Measurements from ENCODE around the gene TENM3. TPM values are rescaled to one million over a fixed set of nuclear protein-coding genes. Genes with fewer than 3 reads are reported as not detected.

Gene TENM3
- total and polyA plus RNA-seq, 2 donors (not counting 3 experiments of a cell fraction or from before 2014, with no cell fraction given): 3.2 to 6.2 TPM

DNA sequence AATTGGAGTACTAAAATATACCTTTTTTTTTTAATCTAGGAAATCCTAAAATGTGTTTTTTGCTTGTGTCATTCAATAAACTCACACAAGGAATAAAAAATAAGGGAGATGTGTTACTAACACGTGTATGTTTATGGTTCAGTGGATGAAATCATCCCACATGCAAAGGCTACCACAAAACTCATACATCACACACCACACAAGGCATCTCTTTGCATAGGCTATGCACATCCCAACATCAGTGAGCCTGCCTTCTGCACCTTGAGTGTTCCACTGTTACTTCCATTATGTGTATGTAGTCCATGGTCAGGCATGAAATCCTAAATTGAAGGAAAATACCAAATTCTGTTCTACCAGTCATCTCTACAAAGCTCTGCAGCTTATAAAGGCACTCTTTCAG lies 460.9 kb downstream of the TENM3 start:
- H3K9me3 ChIP-seq (replicated peaks; ENCODE audit: control insufficient read depth, insufficient read depth, low read length): no peaks in the 10 kb centered on the region
- H4K20me1 ChIP-seq (replicated peaks; ENCODE audit: control insufficient read depth, extremely low read depth, insufficient read depth, low read length): no peaks in the 10 kb centered on the region
- no peak overlapping the region for H3K9ac ChIP-seq (replicated peaks; ENCODE audit: extremely low read depth, insufficient read depth, low read length)
- H2AFZ ChIP-seq (ENCODE audit: low read depth, low read length): no peak overlapping the region
- dilution Hi-C loops (cut with MboI; ENCODE audit: extremely low pct_ligation_motif_present, low sequenced_read_pairs) (no loop called here), intact Hi-C loops (cut with micrococcal nuclease) (no loop called here)
- H3K9me1 ChIP-seq (replicated peaks; ENCODE audit: control insufficient read depth, extremely low read depth, insufficient read depth, low read length): no peaks in the 10 kb centered on the region
- no peak for FAIRE-seq
- no peaks in the 10 kb centered on the region for H3K27me3 ChIP-seq (ENCODE audit: control insufficient read depth in 2 of 2, insufficient read depth in 2 of 2, low read length in 2 of 2)
- H3K4me3 ChIP-seq (replicated peaks in 1 of 3; ENCODE audit: insufficient read depth in 1 of 3, low read depth in 1 of 3, low read length in 3 of 3): no peak overlapping the region
- H3K4me1 ChIP-seq (ENCODE audit: control insufficient read depth, extremely low read depth, insufficient read depth, low read length): no peaks in the 10 kb centered on the region
- H3K27ac ChIP-seq (ENCODE audit: insufficient read depth, low read depth, low read length): no peak overlapping the region
- TF ChIP-seq POLR2A (IDR thresholded peaks at IDR 0.05; ENCODE audit: low read depth, low read length): no peak
- TF ChIP-seq, protein P1, sequence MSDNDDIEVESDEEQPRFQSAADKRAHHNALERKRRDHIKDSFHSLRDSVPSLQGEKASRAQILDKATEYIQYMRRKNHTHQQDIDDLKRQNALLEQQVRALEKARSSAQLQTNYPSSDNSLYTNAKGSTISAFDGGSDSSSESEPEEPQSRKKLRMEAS (IDR thresholded peaks at IDR 0.05; ENCODE audit: insufficient read depth, insufficient read length): no peak
- no peak for TF ChIP-seq GATA2 (IDR thresholded peaks at IDR 0.05; ENCODE audit: insufficient read depth, insufficient read length, low read depth, low read length)
- no peak for TF ChIP-seq JUN (IDR thresholded peaks at IDR 0.05; ENCODE audit: borderline replicate concordance, insufficient read depth, insufficient read length, low read depth)
- no peak for TF ChIP-seq MYC (IDR thresholded peaks at IDR 0.05; ENCODE audit: low read depth, low read length)
- no peaks in the 10 kb centered on the region for H3K79me2 ChIP-seq (ENCODE audit: control insufficient read depth, insufficient read depth, low read length)
- H3K4me2 ChIP-seq (ENCODE audit: insufficient read depth, low read length): no peak overlapping the region
- ChIA-PET POLR2A (no interaction called here), CTCF (no interaction called here)
- no peak for DNase-seq (ENCODE audit: low read depth, low spot score)
- no peaks in the 10 kb centered on the region for H3K36me3 ChIP-seq (ENCODE audit: control insufficient read depth in 2 of 2, extremely low read depth in 1 of 2, insufficient read depth in 2 of 2, low read length in 2 of 2)
- no TSS peak for BruUV-seq (replicated peaks)

DNA sequence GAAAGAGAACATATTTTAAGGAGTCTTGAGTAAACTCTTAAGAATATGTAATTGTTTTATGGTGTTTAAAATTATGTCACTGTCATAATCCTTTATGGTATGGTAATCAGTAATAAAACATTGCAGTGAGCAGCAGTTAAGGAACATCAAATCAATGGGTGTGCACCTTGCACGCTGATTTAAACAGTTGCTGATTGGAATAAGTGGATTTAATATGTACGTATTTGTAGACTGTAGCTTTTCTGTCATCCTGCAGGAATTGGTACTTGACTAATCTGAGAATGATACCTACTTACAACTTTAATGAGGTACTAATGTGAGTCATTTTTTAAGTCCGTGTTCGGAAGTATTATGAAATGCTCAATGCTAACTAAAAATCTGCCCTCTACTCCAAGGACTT lies 461.7 kb downstream of the TENM3 start:
- ChIA-PET POLR2A (no interaction called here), CTCF (no interaction called here)
- no peak for DNase-seq (ENCODE audit: low read depth, low spot score)
- intact Hi-C loops (cut with micrococcal nuclease) (no loop called here), dilution Hi-C loops (cut with MboI; ENCODE audit: extremely low pct_ligation_motif_present, low sequenced_read_pairs) (no loop called here)
- H3K27me3 ChIP-seq (ENCODE audit: control insufficient read depth in 2 of 2, insufficient read depth in 2 of 2, low read length in 2 of 2): no peaks in the 10 kb centered on the region
- H3K36me3 ChIP-seq (ENCODE audit: control insufficient read depth in 2 of 2, extremely low read depth in 1 of 2, insufficient read depth in 2 of 2, low read length in 2 of 2): no peaks in the 10 kb centered on the region
- H3K9ac ChIP-seq (replicated peaks; ENCODE audit: extremely low read depth, insufficient read depth, low read length): no peak overlapping the region
- no peaks in the 10 kb centered on the region for H3K4me1 ChIP-seq (ENCODE audit: control insufficient read depth, extremely low read depth, insufficient read depth, low read length)
- H3K9me3 ChIP-seq (replicated peaks; ENCODE audit: control insufficient read depth, insufficient read depth, low read length): no peaks in the 10 kb centered on the region
- H3K4me3 ChIP-seq (replicated peaks in 1 of 3; ENCODE audit: insufficient read depth in 1 of 3, low read depth in 1 of 3, low read length in 3 of 3): no peak overlapping the region
- H3K27ac ChIP-seq (ENCODE audit: insufficient read depth, low read depth, low read length): no peak overlapping the region
- no peak overlapping the region for H2AFZ ChIP-seq (ENCODE audit: low read depth, low read length)
- no peak for FAIRE-seq
- H3K9me1 ChIP-seq (replicated peaks; ENCODE audit: control insufficient read depth, extremely low read depth, insufficient read depth, low read length): no peaks in the 10 kb centered on the region
- TF ChIP-seq JUN (IDR thresholded peaks at IDR 0.05; ENCODE audit: borderline replicate concordance, insufficient read depth, insufficient read length, low read depth): no peak
- TF ChIP-seq, protein P2, sequence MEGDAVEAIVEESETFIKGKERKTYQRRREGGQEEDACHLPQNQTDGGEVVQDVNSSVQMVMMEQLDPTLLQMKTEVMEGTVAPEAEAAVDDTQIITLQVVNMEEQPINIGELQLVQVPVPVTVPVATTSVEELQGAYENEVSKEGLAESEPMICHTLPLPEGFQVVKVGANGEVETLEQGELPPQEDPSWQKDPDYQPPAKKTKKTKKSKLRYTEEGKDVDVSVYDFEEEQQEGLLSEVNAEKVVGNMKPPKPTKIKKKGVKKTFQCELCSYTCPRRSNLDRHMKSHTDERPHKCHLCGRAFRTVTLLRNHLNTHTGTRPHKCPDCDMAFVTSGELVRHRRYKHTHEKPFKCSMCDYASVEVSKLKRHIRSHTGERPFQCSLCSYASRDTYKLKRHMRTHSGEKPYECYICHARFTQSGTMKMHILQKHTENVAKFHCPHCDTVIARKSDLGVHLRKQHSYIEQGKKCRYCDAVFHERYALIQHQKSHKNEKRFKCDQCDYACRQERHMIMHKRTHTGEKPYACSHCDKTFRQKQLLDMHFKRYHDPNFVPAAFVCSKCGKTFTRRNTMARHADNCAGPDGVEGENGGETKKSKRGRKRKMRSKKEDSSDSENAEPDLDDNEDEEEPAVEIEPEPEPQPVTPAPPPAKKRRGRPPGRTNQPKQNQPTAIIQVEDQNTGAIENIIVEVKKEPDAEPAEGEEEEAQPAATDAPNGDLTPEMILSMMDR (IDR thresholded peaks at IDR 0.05; ENCODE audit: extremely low read depth in 1 of 2, insufficient read depth in 1 of 2, low read depth in 1 of 2, low read length in 2 of 2): no peak
- TF ChIP-seq, protein P1 (IDR thresholded peaks at IDR 0.05; ENCODE audit: insufficient read depth, insufficient read length): no peak
- TF ChIP-seq MYC (IDR thresholded peaks at IDR 0.05; ENCODE audit: low read depth, low read length): no peak
- no peak for TF ChIP-seq EZH2 (IDR thresholded peaks at IDR 0.05; ENCODE audit: borderline replicate concordance, low read depth, low read length, severe bottlenecking)
- no peak for TF ChIP-seq POLR2A (IDR thresholded peaks at IDR 0.05; ENCODE audit: low read depth, low read length)
- TF ChIP-seq FOS (IDR thresholded peaks at IDR 0.05; ENCODE audit: borderline replicate concordance, insufficient read depth, low read length): no peak
- no peak for TF ChIP-seq GATA2 (IDR thresholded peaks at IDR 0.05; ENCODE audit: insufficient read depth, insufficient read length, low read depth, low read length)
- no peak for TF ChIP-seq POLR2AphosphoS5 (IDR thresholded peaks at IDR 0.05; ENCODE audit: insufficient read depth, low read depth, low read length)
- H3K4me2 ChIP-seq (ENCODE audit: insufficient read depth, low read length): no peak overlapping the region
- no peaks in the 10 kb centered on the region for H4K20me1 ChIP-seq (replicated peaks; ENCODE audit: control insufficient read depth, extremely low read depth, insufficient read depth, low read length)
- BruUV-seq (replicated peaks): no TSS peak
- H3K79me2 ChIP-seq (ENCODE audit: control insufficient read depth, insufficient read depth, low read length): no peaks in the 10 kb centered on the region
